Activated naive CD4-positive, alpha-beta T cell (primary cell): ENCODE measurements around the gene FAM131A.
A peak's percentile ranks its signal among the peaks of the same experiment; 100 is the strongest.

Experiments
- DNase-seq, 4 experiments: peaks; one replicate each; lab custom pipeline; 2025; lab: John Stamatoyannopoulos, UW

The FAM131A gene

DNA sequence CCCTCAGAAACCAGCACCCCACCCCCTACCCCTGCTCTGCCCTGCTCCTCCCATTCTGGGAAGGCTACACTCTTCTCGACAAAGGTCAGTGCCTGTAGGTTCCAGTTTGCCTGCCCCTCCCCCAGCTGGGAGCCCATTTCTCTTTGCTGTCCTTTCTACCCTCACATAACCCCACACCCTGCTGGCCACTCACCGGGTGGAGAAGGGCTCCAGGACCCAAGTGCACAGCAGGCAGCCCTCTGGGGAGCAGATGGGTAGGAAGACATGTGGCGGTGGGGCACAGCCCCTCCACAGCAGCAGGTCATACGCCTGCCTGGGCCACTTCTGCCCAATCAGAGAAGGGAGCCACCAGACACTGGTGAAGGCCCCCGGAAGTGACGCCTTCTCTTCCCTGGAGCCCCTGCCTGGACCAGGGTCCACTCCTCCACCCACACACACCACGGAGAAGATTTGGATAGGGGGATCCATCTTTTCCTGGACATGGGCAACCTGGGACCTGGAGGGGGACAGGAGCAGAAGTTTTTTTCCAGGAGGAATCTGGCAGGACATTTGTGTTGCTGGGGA, 40.6 kb downstream of the FAM131A start, which contains the start of gene THPO:
THPO (minus strand) TSS at position 326 of the 564 bp plus-strand sequence. CDS start 1,948 bp downstream, outside the sequence.
- no peak for DNase-seq

DNA sequence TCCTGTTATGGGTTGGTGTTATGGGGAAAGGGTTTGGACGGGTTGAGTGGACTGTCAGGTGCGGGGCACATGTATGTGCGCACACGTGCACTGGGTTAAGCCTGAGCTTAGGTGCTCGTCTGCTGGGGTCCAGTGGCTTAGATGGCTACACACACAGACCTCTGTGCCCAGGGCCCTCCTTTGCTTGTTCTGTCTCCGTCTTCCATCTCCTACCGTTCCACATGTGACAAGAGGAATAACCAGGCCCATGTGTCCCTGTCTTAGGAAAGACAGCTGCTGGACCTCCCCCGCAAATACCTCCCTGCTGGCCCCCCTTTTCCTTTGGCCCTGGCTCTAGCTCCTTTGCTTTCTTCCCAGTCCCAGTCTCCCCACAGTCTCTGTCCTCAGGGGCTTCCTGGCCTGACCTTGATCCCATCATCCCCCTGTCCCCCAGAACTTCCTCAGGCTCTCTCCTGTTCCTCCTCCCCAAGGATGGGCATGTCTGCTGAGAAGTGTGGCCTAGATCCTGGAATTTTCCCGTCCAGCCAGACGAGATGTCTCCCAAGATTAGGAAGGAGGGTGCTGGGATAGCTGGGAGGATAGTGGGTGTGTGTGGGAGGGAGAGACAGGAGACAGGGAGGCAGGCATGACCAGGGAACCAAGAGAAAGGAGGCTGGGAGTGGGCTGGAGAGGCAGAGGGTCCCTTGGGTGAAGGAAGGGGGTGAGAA, 41.4 kb downstream of the FAM131A start:
- no peak for DNase-seq

DNA sequence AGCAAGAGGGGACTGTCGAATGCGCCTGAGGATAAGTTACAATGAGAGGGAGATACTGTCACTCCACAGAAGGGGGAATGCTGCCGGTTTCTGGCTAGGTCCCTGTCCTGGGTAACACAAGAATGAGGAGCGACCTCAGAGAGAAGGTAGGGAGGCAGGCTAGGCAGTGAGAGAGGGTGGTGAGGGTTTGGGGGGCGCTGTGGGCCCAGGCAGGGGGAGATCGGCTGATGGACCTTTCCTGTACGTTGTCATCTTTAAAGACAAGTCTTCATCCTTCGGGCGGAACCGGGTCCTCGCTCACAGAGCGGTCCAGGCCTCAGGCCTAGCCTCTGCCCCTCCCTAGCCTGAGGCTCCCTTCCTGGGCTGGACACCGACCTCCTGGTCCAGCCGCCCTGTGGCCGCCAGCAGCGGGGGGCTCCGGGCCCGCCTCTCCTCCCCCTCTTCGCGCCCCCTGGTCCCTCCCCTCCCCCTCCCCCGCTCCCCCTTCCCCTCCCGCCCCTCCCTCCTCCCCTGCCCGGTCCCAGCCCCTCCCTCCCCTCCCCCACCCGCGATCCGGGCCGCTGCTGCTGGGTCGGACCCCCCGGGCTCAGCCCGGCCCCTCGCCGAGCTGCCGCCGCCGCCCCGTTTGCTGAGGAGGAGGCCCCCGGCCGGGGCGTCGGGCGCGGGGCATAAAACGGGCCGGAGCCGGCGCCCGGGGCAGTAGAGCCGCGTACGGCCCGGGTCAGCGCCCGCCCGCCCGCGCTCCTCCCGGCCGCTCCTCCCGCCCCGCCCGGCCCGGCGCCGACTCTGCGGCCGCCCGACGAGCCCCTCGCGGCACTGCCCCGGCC, 42.2 kb downstream of the FAM131A start, which contains the start of gene CHRD:
CHRD (plus strand) TSS at position 697 of the 827 bp plus-strand sequence. CDS start 265 bp downstream, outside the sequence.
- no peak for DNase-seq

DNA sequence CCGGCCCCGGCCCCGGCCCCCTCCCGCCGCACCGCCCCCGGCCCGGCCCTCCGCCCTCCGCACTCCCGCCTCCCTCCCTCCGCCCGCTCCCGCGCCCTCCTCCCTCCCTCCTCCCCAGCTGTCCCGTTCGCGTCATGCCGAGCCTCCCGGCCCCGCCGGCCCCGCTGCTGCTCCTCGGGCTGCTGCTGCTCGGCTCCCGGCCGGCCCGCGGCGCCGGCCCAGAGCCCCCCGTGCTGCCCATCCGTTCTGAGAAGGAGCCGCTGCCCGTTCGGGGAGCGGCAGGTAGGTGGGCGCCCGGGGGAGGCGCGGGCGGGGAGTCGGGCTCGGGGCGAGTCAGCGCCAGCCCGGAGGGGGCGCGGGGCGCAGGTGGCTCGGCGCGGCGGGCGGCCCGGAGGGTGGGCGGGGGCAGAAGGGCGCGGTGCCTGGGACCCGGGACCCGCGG, 42.8 kb downstream of the FAM131A start:
- DNase-seq: peak in 1 of 4 experiments; percentile 6

DNA sequence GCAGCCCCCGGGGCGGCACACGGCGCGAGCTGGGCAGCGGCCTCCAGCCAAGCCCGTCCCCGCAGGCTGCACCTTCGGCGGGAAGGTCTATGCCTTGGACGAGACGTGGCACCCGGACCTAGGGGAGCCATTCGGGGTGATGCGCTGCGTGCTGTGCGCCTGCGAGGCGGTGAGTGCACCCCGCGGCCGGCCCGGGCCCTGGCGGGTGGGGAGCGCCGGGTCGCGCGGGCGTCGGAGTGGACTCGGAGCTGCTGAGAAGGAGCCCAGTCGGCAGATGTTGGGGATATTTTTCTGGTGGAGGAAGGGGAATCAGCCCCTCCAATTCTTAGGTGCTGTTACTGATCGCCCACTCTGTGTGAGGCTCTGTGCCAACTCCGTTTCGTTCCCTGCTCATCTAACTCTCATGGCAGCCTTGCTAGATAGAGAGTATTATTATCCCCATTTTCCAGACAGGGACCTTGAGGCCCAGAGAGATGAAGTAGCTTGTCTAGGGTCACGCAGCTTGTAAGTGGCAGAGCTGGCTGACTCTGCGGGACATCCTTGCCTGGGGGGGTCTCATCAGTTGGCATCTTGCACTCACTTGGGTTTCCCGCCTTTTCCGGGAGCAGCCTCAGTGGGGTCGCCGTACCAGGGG, 43.3 kb downstream of the FAM131A start:
- no peak for DNase-seq

DNA sequence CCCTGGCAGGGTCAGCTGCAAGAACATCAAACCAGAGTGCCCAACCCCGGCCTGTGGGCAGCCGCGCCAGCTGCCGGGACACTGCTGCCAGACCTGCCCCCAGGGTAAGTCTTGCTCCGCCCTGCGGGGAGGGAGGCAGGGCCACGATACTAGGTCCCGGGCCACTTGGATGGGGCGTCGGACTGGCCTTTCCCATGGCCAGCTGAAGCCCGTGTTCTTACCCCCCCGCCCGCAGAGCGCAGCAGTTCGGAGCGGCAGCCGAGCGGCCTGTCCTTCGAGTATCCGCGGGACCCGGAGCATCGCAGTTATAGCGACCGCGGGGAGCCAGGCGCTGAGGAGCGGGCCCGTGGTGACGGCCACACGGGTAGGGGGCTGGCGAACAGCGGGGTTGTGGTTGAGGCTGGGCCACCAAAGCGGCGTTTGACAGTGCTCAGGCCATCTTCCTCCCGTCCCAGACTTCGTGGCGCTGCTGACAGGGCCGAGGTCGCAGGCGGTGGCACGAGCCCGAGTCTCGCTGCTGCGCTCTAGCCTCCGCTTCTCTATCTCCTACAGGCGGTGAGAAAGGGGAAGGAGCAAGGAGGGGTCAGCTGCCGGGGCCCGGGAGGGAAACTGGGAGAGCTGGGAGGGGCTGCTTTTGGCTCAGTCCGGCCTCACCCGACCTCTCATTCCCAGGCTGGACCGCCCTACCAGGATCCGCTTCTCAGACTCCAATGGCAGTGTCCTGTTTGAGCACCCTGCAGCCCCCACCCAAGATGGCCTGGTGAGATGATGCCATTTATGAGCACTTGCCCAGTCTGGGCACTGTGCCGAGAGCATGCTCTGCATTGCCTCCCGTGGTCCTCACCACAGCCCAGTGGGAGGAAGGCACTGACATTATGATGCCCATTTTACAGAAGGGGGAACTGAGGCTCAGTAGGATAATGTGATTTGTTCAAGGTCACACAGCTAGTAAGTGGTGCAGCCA, 44.1 kb downstream of the FAM131A start:
- no peak for DNase-seq

DNA sequence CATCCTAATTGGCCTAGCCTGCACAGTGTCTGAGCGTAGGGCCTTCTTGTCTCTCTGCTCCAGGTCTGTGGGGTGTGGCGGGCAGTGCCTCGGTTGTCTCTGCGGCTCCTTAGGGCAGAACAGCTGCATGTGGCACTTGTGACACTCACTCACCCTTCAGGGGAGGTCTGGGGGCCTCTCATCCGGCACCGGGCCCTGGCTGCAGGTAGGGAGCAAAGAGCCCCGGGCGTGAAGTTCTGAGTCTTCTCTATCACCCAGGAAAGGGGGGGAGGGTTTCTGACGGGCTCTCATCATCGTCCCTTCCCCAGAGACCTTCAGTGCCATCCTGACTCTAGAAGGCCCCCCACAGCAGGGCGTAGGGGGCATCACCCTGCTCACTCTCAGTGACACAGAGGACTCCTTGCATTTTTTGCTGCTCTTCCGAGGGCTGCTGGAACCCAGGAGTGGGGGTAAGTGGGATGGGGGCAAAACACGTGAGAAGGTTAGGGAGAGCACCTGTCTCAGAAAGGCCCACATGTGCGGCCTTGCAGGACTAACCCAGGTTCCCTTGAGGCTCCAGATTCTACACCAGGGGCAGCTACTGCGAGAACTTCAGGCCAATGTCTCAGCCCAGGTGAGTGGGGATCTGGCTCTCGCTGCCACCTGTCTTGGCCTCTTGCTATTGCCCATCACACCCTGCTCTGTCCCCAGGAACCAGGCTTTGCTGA, 45.1 kb downstream of the FAM131A start:
- DNase-seq: no peak

DNA sequence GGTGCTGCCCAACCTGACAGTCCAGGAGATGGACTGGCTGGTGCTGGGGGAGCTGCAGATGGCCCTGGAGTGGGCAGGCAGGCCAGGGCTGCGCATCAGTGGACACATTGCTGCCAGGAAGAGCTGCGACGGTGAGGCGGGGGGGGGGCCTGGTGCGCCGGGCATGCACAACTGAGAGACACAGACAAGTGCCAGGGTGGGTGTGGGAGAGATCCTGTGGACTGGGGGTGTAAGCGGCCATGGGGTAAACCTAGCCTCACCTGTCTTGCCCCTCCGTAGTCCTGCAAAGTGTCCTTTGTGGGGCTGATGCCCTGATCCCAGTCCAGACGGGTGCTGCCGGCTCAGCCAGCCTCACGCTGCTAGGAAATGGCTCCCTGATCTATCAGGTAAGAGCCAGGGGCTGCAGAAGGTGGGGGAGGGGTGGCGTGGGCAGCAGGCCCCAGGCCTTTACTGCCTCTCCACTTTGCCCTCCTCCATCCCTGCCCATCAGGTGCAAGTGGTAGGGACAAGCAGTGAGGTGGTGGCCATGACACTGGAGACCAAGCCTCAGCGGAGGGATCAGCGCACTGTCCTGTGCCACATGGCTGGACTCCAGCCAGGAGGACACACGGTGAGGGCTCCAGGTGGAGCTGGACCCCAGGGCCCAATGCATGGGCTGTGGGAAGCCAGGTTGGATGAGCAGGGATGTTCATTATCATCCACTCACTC, 45.8 kb downstream of the FAM131A start:
- DNase-seq: no peak

DNA sequence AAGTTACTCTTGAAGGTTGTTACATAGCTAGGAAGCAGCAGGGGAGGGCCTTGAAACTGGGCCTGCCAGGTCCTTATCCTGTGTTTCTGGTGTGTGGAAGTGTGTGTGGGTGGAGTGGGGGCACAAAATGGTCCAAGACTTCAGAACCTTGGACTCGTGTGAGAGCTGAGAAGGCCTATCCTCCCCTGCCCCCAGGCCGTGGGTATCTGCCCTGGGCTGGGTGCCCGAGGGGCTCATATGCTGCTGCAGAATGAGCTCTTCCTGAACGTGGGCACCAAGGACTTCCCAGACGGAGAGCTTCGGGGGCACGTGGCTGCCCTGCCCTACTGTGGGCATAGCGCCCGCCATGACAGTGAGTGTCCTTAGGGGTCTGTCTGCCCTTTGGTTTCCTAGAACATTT, 46.9 kb downstream of the FAM131A start:
- DNase-seq: no peak

DNA sequence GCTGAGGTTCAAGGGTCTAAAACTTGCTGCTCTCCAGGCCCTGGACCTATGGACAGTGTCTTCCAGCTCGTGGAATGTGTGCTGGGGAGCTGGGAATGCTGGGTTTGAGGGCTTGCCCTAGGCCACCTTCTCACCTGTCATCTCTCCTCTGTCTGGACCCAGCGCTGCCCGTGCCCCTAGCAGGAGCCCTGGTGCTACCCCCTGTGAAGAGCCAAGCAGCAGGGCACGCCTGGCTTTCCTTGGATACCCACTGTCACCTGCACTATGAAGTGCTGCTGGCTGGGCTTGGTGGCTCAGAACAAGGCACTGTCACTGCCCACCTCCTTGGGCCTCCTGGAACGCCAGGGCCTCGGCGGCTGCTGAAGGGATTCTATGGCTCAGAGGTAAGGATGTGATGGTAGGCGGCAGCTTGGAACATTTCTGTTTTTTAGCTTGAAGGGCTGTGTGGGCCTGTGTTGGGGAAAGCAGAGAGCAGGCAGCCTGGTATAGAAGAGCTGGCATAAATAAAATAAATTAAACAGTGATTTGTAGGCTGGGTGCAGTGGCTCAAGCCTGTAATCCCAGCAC, 47.5 kb downstream of the FAM131A start:
- no peak for DNase-seq

DNA sequence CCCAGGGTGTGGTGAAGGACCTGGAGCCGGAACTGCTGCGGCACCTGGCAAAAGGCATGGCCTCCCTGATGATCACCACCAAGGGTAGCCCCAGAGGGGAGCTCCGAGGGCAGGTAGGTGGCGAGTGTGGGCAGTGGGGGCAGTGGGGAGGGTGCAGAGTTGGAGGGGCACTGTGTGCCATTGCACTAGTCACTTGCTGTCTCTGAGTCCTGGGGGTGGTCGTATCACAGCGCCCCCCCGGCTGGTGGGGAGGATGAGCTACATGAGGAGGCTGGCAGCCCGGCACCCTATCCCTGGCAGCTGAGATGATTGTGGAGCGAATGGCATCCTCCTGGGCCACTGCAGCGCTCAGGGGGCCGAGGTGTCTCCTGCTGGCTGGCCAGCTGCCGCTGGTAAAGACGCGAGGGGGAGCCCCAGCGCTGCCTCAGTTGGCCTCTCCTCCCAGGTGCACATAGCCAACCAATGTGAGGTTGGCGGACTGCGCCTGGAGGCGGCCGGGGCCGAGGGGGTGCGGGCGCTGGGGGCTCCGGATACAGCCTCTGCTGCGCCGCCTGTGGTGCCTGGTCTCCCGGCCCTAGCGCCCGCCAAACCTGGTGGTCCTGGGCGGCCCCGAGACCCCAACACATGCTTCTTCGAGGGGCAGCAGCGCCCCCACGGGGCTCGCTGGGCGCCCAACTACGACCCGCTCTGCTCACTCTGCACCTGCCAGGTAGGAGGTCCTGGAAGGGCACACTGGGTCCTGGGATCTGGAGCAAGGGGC, 48.8 kb downstream of the FAM131A start:
- no peak for DNase-seq

DNA sequence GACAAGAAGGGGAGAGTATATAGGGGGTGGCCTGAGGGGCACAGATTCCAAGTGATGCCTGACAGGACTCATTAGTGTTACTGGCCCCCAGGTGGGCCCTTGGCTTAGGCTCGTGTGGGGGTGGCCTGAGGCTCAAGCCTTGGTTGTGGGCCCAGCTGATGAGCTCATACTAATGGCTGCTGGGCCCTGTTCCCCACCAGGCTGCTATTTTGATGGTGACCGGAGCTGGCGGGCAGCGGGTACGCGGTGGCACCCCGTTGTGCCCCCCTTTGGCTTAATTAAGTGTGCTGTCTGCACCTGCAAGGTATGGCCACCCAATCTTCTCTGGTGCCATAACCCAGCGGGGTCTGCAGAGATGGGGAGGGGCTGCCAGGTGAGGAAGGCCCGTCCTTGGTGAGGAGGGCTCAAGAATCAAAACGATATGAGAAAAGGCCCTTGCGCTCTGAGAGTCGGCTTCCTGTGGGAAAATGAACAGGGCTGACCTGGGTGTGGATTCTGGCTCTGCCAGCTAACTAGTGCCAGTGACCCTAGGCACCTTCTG, 49.8 kb downstream of the FAM131A start:
- no peak for DNase-seq

DNA sequence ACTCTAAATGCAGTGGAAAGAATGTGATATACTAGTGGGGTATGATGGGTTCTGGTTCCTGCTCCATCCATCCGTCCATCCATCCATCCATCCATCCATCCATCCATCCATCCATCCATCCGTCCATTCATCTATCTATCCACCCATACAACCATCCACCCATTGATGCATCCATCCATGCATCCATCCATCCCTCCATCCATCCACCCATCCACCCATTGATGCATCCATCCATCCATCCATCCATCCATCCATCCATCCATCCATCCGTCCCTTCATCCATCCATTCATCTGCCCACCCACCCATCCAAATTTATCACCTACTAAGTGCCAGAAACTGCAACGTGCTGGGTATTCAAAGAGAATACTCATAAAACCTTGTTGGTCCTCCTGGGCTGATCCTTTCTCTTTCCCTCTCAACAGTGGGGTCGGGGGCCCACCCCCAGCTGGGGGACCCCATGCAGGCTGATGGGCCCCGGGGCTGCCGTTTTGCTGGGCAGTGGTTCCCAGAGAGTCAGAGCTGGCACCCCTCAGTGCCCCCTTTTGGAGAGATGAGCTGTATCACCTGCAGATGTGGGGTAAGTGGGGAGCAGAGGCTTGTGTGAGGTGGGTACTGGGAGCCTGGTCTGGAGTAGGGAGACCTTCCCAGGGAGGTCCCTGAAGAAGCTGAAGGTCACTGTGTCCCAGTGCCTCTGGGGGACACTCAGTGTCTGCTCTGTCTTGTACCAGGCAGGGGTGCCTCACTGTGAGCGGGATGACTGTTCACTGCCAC, 51.0 kb downstream of the FAM131A start:
- no peak for DNase-seq

DNA sequence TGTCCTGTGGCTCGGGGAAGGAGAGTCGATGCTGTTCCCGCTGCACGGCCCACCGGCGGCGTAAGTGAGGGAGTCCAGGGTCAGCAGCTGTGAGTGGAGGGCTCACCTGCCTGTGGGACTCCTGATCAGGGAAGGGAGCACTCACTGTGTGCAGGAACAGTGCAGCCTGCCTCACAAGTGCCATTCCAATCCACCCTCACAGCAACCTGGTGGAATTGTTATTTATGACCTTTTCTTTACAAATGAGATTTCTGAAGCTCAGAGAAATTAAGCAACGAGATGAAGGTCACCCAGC, 51.5 kb downstream of the FAM131A start:
- DNase-seq: no peak

DNA sequence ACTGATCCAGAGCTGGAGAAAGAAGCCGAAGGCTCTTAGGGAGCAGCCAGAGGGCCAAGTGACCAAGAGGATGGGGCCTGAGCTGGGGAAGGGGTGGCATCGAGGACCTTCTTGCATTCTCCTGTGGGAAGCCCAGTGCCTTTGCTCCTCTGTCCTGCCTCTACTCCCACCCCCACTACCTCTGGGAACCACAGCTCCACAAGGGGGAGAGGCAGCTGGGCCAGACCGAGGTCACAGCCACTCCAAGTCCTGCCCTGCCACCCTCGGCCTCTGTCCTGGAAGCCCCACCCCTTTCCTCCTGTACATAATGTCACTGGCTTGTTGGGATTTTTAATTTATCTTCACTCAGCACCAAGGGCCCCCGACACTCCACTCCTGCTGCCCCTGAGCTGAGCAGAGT, 52.0 kb downstream of the FAM131A start:
- DNase-seq: no peak

DNA sequence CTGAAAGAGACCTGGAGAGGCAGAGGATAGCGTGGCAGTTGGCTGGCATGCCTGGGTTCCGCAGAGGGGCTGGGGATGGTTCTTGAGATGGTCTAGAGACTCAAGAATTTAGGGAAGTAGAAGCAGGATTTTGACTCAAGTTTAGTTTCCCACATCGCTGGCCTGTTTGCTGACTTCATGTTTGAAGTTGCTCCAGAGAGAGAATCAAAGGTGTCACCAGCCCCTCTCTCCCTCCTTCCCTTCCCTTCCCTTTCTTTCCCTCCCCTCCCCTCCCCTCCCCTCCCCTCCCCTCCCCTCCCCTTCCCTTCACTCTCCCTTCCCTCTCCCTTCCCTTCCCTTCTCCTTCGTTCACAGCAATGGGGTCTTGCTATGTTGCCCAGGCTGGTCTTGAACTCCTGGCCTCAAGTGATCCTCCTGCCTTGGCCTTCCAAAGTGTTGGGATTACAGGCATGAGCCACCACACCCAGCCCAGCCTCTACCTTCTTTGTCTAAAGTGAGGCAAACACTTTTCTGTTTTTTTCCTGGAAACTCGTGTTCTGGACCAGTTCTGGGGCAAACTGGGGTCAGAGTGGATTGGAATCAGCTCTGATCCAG, 52.6 kb downstream of the FAM131A start:
- DNase-seq: no peak

DNA sequence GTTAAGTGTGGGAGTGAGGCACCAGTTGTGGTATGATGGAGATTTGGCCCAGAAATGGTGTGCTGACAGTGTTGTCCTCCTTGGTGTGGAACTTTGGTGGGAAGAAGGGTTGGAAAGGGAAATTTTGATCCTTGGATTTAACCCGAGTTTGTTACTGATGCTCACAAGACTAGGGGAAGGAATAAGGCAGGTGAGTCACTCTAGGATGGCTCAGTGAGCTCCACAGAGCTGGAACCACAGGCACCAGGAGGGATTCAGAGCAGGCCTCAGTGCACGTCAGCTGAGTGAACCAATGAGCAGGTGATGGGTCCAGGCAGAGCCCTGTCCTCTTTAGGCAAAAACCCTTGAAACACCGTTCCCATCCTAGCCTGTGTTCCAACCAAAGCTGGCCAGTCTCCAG, 53.9 kb downstream of the FAM131A start:
- DNase-seq: no peak

DNA sequence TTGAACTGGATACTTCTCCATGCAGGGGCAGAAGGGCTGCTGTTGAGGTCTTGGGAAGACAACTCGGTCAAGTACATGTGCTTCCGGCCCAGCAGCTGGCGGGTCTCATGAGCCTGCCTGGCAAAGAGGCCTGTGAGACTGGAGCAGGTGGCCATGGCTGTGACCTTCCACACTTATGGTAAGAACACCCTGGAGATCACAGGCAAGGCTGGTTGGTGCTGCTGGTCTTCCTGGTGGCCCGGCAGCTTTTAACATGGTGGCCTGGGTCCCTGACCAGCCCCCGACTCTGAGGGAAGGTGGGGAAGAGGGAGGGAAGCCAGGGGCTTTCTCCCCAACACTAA, 57.9 kb downstream of the FAM131A start:
- DNase-seq: no peak
